PFSK-1 (cell line): ENCODE data around the gene ATXN7L1.

ENCODE experiments used
- FOXP2 ChIP-seq: optimal IDR thresholded peaks from 2 replicates; pipeline ENCODE3; 2011; ENCODE audit warnings: borderline replicate concordance, control low read depth, inconsistent platforms; ENCODE audit not compliant: insufficient read depth; ENCODE audit errors: extremely low read length, extremely low read depth
- POLR2AphosphoS5 ChIP-seq: IDR thresholded peaks from 2 replicates; pipeline ENCODE4 v1.6.1; 2012; ENCODE audit warnings: low read depth, mild to moderate bottlenecking, control low read depth, low read length, moderate library complexity
- REST ChIP-seq, 2 experiments: IDR thresholded peaks; 2 replicates each; pipeline versions ENCODE4 v1.6.1 to v1.8.0; 2011 to 2012; ENCODE audit warnings: low read depth in 2 of 2, low read length in 2 of 2, control low read depth in 1 of 2, inconsistent platforms in 1 of 2, mild to moderate bottlenecking in 1 of 2, moderate library complexity in 1 of 2; ENCODE audit not compliant: insufficient read depth in 1 of 2
- SIN3A ChIP-seq: IDR thresholded peaks from 2 replicates; pipeline ENCODE4 v1.6.1; 2012; ENCODE audit warnings: mild to moderate bottlenecking, low read length, moderate library complexity, borderline replicate concordance; ENCODE audit not compliant: insufficient read depth
- TAF1 ChIP-seq: IDR thresholded peaks from 2 replicates; pipeline ENCODE4 v1.6.1; 2012; ENCODE audit warnings: low read length, control low read depth, borderline replicate concordance; ENCODE audit not compliant: insufficient read depth

The ATXN7L1 gene

GRCh38 chr7:105587909-105588635, 288.3 kb downstream of the ATXN7L1 start:
- TF ChIP-seq POLR2AphosphoS5 (no peak), TAF1 (no peak), SIN3A (no peak), REST (IDR thresholded peaks at IDR 0.05; ENCODE audit: insufficient read depth in 1 of 2, low read depth in 2 of 2, low read length in 2 of 2) (no peak), FOXP2 (no peak)

DNA sequence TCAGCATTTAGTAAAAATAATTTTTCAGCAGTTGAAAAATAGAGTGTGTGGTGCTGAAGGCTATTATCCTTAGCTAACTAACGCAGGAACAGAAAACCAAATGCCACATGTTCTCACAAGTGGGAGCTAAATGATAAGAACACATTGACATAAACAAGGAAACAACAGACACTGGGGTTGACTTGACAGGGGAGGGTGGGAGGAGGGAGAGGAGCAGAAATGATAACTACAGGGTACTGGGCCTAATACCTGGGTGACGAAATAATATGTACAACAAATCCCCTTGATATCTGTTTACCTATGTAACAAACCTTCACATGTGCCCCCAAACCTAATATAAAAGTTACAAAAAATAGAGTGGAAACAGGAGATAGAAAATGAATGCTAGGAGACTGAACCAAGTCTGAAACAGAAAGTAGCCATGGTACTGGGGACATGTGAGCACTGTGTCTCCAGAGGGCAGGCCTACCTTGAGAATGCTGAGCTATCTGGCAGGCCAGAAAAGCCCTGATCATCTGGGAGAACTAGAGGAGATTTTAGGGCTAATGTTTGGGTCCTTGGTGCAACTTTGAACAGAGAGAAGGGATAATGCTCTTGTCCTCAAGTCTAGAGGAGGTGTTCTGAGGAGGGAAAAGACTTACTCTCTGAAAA, 290.4 kb downstream of the ATXN7L1 start:
- TF ChIP-seq FOXP2 (no peak), TAF1 (no peak), POLR2AphosphoS5 (no peak), SIN3A (no peak), REST (IDR thresholded peaks at IDR 0.05; ENCODE audit: insufficient read depth in 1 of 2, low read depth in 2 of 2, low read length in 2 of 2) (no peak)

DNA sequence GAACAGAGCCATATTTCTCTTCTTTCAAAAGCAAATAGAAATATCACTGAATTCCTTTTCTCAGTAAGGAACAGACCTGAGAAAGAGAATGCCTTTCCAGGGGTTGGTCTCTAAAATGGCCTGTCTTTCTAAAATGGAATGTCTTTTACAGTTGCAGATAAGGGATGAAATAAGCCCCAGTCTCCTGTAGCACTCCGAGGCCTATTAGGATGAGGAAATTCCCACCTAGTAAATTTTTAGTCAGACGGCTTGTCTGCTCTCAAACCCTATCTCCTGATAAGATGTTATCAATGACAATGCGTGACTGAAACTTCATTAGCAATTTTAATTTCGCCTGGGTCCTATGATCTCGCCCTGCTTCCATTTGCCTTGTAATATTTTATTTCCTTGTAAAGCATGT, 292.2 kb downstream of the ATXN7L1 start:
- no peak for TF ChIP-seq TAF1
- no peak for TF ChIP-seq REST (IDR thresholded peaks at IDR 0.05; ENCODE audit: insufficient read depth in 1 of 2, low read depth in 2 of 2, low read length in 2 of 2)
- TF ChIP-seq SIN3A, result no peak
- no peak for TF ChIP-seq FOXP2
- no peak for TF ChIP-seq POLR2AphosphoS5

DNA sequence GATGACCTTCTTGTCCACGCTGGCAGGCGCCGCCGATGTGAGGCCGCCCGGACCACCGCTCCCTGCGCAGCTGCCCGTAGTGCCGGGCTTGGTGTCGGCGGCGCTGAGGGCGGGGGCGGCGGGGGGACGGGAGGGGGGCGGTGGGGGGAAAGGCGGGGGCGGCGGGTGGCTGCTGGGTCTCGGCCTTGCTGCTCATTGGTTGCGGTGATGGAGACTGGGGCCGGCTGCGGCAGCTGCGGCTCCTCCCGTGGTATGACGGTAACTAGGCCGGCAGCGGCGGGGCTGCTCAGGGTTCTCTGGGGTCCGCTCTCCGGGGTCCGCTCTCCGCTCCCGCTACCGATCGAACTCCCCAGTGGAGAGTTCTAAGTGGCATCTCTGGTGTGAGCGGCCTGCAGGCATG, 293.3 kb downstream of the ATXN7L1 start:
- no peak for TF ChIP-seq REST (IDR thresholded peaks at IDR 0.05; ENCODE audit: insufficient read depth in 1 of 2, low read depth in 2 of 2, low read length in 2 of 2)
- TF ChIP-seq SIN3A, result no peak
- TF ChIP-seq POLR2AphosphoS5, result no peak
- no peak for TF ChIP-seq TAF1
- no peak for TF ChIP-seq FOXP2
